ENCODE measurements around the gene FRMPD3.

The FRMPD3 gene

DNA sequence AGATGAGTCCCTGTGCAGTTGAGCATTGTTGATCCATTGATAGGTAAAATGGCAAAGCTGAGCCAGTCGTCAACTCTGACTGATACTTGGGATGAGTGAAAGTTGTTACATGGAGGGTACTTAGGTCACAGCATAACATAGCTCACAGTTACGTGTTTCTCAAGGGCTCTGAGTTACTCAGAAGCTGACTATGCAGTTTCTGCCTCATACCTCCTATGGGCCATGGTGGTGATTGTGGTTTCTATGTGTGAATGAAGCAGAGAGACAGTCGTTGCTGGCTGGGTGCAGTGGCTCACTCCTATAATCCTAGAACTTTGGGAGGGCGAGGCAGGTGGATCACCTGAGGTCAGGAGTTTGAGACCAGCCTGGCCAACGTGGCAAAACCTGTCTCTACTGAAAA is 30.8 kb downstream of the FRMPD3 start:
- no peak for DNase-seq (ENCODE audit: low spot score)

DNA sequence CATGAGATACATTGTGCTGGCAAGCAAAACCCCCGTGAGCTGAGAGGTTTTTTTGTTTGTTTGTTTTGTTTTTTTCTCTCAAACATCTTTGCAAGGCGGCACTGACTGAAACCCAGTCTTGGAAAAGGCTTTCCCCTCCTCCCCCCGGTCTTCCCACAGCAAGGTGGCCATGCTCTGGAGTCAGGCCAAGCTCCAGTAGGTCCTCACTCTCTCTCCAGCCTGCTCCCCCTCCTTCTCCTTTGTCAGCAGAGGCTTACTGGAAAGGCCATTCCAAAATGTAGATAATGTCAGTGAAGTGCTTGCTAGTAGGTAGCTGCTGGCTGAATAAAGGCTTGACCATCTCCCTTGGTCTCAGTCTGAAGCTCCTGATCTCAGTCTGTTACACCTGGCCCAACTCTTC is 32.6 kb downstream of the FRMPD3 start:
- no peak for DNase-seq (ENCODE audit: low spot score)

DNA sequence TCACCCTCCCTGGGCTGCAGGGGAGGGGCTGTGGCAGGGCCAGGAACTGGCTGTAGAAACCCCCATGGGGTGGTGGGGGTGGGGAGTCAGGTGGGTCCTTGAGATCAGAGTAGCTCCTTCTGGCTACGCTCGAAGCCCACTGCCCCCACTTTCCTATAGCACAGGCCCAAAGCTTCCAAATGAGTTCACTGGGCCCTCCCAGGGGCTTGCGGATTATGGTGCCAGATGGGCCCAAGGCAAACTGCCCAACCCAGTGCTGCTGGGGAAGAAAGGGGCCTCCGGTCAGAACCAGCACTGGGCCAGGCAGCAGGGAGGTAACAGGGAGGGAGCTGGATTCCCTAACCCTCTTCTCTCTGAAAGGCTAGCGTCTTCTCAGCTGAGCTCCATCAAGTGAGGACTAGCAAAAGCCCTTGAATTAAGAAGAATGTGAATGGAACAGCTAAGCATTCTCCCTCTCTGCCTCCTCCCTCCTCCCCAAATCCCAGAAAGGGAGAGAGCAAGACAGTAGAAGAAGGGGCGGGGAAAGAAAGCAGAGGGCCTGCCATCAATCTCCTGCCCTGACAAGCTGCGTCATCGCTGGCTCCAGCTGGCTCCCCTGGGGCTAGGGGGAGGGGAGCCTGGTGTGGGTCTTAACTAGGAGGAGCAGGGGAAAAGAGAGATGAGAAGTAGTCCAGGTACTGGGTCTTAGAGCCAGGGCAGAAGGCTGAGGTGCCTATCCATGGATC is 34.7 kb downstream of the FRMPD3 start:
- no peak for DNase-seq (ENCODE audit: low spot score)

DNA sequence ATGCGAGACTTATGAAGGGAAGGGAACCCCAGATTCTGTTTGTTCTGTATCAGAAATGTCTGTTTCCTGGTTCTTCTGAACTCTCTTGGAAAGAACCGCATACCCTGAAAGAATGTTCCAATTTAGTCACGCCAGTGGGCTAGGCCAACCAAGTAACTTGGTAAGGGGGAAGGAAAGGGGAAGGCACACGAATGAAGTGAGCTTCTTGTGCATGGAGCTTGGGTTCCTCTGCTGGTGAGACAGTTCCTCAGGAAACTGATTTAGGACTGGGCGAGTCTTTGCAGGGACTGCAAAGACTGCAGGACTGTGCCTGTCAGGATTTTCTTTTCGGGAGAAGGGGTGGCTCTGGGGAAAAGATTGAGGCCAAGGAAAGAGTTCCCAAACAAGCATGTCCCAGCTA is 35.6 kb downstream of the FRMPD3 start:
- no peak for DNase-seq (ENCODE audit: low spot score)

DNA sequence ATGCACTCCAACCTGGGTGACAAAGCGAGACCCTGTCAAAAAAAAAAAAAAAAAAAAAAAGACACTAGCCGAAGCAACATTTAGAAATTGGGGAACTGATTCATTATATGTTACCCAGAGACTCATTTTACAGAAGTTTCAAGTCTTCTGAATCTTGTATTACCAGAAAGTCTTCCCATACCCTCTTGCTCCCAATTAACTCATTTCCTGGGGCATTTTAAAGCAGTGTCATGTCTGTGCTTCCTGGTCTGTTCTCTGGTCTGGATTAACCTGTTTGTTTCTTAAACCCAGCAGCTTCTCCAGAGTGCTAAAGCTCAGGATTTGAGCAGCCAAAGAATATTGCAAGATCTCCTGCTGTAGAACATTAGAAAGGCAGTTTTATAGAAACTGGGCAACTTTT is 43.7 kb downstream of the FRMPD3 start:
- no peak for DNase-seq (ENCODE audit: low spot score)

DNA sequence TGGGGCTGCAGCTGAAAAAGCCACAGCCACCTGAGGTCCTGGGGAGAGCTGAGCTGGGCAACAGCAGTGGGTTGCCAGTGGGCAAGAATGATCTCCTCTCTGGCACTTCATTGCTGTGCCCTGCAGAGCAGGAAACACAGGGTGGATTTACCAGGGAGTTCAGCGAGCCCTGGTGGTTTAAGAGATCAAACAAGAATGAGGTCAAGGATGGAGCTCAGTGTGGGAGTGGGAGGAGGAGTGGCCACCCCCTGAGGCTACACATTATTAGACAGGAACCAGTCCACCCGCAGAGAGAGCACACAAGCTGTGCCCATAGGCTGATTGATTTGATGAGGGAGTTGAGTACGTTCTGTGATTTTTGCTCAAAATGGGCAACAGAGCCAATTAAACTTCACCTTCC is 47.3 kb downstream of the FRMPD3 start:
- DNase-seq (ENCODE audit: low spot score) = no peak
